H1 (cell line): ENCODE results near the gene MAFF. TPM values are rescaled to one million over a fixed set of nuclear protein-coding genes. Genes with fewer than 3 reads are reported as not detected.

Experiments used
- CEBPB ChIP-seq: IDR thresholded peaks from 2 replicates; pipeline ENCODE4 v1.6.1; 2012; ENCODE audit warnings: low read depth, low read length
- KDM5A ChIP-seq: fragments of 200-600 bp; IDR thresholded peaks from 2 replicates; pipeline ENCODE4 v1.7.1; 2012; ENCODE audit warnings: mild to moderate bottlenecking, low read length, inconsistent platforms, mixed read lengths
- SP4 ChIP-seq: IDR thresholded peaks from 2 replicates; pipeline ENCODE4 v1.6.1; 2012; ENCODE audit warnings: low read length, inconsistent platforms
- TEAD4 ChIP-seq: IDR thresholded peaks from 2 replicates; pipeline ENCODE4 v1.6.1; 2012; ENCODE audit warnings: low read depth, low read length, inconsistent platforms, mixed read lengths
- polyA plus RNA-seq, 7 experiments: library from polyadenylated mRNA; depleted of rRNA in 3 of 7; stranded (reverse) in 5 of 7; unstranded in 2 of 7; fragments of >200 nt in 5 of 7; fragments of 200-250 nt in 2 of 7; gene quantifications; 1 replicate in 5 of 7; 2 replicates in 1 of 7; 4 replicates in 1 of 7; pipeline versions ENCODE4 v1.2.1 to v1.2.3, GENCODE V29; 2011 to 2013; ENCODE audit warnings: missing spikeins in 2 of 7, mixed read lengths in 2 of 7
- total RNA-seq: library from RNA; stranded (reverse); fragmentation: NEBNext Ultra II Directional; extraction: Animal tissue kit (Norgen Biotek cat#: 25700); gene quantifications from 2 replicates; pipeline ENCODE4 v1.2.1, GENCODE V29; 2021

Gene MAFF
- total and polyA plus RNA-seq, 2 of the 8 experiments (the other 6 are each of a cell fraction or from before 2014, with no cell fraction given), result 1.5 to 6.3 TPM

DNA sequence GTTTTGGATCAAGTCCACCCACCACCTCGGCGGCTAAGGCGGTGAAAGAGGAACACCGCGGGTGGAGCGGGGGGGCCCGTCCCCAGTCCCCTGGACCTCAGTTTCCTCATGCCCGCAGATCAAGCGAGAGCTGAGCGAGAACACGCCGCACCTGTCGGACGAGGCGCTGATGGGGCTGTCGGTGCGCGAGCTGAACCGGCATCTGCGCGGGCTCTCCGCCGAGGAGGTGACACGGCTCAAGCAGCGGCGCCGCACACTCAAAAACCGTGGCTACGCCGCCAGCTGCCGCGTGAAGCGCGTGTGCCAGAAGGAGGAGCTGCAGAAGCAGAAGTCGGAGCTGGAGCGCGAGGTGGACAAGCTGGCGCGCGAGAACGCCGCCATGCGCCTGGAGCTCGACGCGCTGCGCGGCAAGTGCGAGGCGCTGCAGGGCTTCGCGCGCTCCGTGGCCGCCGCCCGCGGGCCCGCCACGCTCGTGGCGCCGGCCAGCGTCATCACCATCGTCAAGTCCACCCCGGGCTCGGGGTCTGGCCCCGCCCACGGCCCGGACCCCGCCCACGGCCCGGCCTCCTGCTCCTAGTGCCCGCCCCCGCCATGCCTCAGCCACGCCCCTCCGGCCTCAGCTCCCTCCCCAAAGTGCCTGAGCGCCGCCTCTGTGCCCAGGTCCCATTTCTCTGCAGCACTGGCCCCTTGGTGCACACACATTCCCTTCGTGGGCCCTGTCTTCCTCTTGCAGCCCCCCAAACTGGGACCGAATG lies 12.7 kb downstream of the MAFF start (continued):
- TF ChIP-seq TEAD4 (no peak), CEBPB (no peak), SP4 (no peak), KDM5A (no peak)
